C4-2B (cell line): ENCODE measurements around the gene RPL32.

Source experiments
- H3K27ac ChIP-seq: fragments of 450-650 bp; 2 replicates; pipeline ENCODE4 v1.5.1; 2017
- CTCF ChIP-seq: fragments of 450-650 bp; conservative IDR thresholded peaks from 2 replicates; pipeline ENCODE4 v1.5.1; 2017; ENCODE audit warnings: mild to moderate bottlenecking
- ZFX ChIP-seq: fragments of 450-650 bp; IDR thresholded peaks from 2 replicates; pipeline ENCODE4 v1.6.1; 2017

RPL32 gene

GRCh38 chr3:12803371-12803770 is 38.0 kb downstream of the RPL32 start:
- no peak overlapping the region for H3K27ac ChIP-seq
- no peak for TF ChIP-seq ZFX
- TF ChIP-seq CTCF = no peak

GRCh38 chr3:12799525-12800440 is 41.6 kb downstream of the RPL32 start:
- TF ChIP-seq CTCF = no peak
- no peak for TF ChIP-seq ZFX
- no peak overlapping the region for H3K27ac ChIP-seq

DNA sequence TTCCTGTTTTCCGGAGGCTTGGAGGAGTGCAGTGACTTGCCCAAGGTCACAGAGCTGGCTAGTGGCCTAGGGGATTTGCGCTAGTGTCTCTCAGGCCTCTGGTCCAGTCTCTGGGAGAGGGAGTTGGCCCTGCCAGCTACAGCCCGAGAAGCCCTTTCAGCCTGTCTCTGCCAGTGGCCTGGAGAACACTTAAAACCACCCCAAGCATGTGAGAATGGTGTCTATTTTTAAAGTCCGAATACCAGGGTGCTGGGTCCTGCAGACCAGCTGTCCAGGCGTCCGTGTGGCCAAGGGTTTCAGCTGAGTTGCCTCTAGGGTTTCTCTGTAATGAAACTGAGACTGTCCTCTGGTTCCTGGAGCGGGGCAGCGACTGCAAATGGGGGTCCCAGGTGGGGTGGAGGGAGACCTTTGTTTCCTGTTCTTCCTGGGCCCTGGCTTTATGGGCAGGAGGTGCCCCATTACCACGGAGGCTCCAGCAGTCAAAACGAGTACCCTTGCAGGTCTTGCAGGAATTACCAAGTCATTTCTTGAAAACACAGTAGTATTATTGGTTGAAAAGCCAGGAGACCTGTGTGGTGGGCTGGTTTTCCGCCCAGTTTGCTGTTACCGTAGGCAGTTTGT is 42.7 kb downstream of the RPL32 start:
- no peak for TF ChIP-seq CTCF
- TF ChIP-seq ZFX = no peak
- H3K27ac ChIP-seq = no peak overlapping the region

DNA sequence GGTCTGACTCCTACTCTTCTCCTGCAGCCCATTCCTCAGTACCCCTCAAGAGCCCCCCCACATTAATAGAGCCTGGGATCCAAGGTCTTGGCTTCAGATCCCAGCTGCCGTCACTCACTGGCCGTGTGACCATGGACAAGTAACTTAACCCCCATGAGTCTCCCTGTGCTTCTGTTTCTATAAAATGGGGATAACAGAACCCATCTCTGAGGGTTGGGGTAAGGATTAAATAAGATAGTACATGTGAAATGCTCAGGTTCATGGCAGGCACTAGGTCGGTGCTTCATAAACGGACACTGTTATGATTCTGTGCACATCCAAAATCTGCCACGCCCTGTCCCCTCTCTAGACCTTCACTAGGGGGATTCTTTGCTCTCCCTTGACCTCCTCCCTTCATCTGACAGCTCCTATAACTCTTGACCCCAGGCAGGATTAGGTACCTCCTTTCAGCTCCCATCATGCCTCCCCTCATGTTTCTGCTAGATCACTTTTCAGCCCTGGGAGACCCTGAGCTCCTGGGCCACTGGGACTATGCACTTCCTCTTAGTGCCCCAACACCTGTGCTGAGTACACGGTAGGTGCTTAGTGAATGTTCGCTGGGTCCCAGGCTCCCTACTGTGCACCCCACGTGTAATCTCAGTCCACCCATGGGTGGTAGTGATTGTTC is 43.3 kb downstream of the RPL32 start:
- TF ChIP-seq CTCF = no peak

DNA sequence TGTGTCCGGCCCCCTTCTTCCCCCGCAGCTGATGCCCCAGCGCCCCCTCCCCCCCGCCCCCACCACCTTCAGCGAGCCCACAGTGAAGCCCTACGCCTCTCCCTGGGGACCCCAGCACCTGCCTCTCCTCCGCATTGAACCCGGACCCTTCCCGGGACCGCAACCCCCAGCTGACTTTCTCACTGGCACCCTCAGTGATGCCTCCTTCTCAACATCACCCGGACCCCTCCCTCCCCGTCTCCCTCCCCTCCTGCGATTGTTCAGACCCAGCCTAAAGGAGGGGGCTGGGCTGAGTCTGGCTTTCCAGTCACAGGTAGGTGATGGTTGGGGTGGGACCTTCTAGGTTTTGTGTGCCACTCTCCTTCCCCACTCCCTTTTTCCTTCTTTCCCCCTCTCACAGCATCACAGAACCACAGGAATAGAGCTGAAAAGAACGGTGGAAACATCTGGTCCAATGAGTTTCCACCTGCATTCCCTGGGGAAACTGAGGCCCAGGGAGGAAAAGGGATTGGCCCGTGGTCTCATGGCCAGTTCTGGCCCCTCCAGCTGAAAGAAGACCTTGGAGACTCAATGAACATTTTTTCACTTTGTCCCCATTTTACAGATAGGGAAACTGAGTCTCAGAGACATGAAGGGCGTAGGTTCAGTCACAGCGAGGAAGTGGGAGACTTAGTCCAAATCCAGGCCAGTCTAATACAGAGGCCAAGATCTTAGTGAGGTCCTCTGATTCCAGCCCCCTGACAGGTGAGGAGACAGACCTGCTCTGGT is 44.1 kb downstream of the RPL32 start:
- TF ChIP-seq CTCF = no peak
- no peak for TF ChIP-seq ZFX
- H3K27ac ChIP-seq = no peak overlapping the region

More for the DNA sequence above, 43.3 kb downstream of the RPL32 start:
- no peak overlapping the region for H3K27ac ChIP-seq

DNA sequence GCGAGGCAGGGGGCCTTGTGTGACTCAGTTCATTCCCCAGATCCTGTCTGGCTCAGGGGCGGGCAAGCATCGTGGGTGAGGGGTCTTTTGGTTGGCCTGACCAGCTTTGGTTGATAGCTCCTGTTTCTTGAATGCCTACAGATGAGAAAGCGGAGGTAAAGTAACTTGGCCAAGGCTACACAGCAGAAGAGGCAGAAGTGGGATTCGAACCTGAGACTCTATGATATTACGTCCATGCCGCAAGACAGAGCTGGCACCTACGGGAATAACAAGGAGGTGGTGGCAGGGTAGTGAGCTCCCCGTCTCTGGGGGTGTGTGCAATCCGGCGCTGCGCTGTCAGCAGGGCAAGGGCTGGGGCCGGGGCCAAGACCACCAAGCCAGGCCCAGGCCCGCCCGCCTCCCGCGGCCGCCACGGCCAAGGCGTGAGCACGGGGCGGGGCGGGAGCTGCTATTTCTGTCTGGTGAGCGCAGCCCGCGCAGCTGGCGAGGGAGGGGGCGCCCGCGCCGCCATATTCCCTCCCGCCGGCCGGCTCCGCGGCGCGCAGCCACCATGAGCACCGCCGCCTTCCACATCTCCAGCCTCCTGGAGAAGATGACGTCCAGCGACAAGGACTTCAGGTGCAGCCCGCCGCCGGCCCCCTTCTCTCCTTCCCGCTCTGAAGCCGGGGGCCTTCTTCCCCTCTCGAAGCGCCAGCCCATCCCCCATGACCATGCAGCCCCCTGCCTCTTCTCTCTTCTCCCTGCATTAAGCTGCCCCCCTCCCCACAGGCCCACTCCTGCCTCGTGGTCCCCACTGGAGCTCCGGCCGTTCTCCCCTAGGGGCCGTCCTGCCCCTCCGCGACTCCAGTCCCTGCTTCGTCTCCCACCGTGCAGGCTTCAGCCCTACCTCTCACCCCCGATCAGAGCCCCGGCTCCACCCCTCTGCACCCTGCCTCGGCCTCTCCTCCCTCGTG is 44.9 kb downstream of the RPL32 start, which contains the start of gene CAND2:
TSS of gene CAND2 (plus strand) at position 510 of the 953 bp plus-strand sequence. CDS start at position 551, 41 bp downstream.
- TF ChIP-seq ZFX (no peak), CTCF (no peak)
- H3K27ac ChIP-seq = no peak within 1 kb of the TSS
